Effector memory CD8-positive, alpha-beta T cell (primary cell): ENCODE data around the gene GRAMD4.
A peak's percentile ranks its signal among the peaks of the same experiment; 100 is the strongest.

ENCODE experiments used
- ATAC-seq: fragments of 150-1000 bp; cut with Tn5 transposase; replicated peaks from 2 replicates; pipeline ENCODE4 v1.10.0; 2021; ENCODE audit warnings: mild to moderate bottlenecking, moderate library complexity
- DNase-seq, 3 experiments: peaks; one replicate each; pipeline ENCODE4 v3.0.0; 2021
- H3K27ac Mint-ChIP-seq, 2 donors: one replicate each; pipeline ENCODE4 v1.8.0; 2022; ENCODE audit warnings: mild to moderate bottlenecking in 2 of 2, mixed read lengths in 2 of 2, moderate library complexity in 2 of 2
- H3K27me3 Mint-ChIP-seq, 2 donors: one replicate each; pipeline ENCODE4 v1.8.0; 2022; ENCODE audit warnings: mixed read lengths in 2 of 2
- H3K36me3 Mint-ChIP-seq: one replicate; pipeline ENCODE4 v1.8.0; 2022; ENCODE audit warnings: mild to moderate bottlenecking, moderate library complexity, mixed read lengths; ENCODE audit not compliant: insufficient read depth
- H3K4me1 Mint-ChIP-seq, 2 donors: one replicate each; pipeline ENCODE4 v1.8.0; 2022; ENCODE audit warnings: low read depth in 2 of 2, mixed read lengths in 2 of 2
- H3K4me3 Mint-ChIP-seq, 2 donors: one replicate each; pipeline ENCODE4 v1.8.0; 2022; ENCODE audit warnings: mild to moderate bottlenecking in 2 of 2, mixed read lengths in 2 of 2, moderate library complexity in 2 of 2
- H3K9me3 Mint-ChIP-seq, 2 donors: one replicate each; pipeline ENCODE4 v1.8.0; 2022; ENCODE audit warnings: mixed read lengths in 2 of 2

Gene GRAMD4

DNA sequence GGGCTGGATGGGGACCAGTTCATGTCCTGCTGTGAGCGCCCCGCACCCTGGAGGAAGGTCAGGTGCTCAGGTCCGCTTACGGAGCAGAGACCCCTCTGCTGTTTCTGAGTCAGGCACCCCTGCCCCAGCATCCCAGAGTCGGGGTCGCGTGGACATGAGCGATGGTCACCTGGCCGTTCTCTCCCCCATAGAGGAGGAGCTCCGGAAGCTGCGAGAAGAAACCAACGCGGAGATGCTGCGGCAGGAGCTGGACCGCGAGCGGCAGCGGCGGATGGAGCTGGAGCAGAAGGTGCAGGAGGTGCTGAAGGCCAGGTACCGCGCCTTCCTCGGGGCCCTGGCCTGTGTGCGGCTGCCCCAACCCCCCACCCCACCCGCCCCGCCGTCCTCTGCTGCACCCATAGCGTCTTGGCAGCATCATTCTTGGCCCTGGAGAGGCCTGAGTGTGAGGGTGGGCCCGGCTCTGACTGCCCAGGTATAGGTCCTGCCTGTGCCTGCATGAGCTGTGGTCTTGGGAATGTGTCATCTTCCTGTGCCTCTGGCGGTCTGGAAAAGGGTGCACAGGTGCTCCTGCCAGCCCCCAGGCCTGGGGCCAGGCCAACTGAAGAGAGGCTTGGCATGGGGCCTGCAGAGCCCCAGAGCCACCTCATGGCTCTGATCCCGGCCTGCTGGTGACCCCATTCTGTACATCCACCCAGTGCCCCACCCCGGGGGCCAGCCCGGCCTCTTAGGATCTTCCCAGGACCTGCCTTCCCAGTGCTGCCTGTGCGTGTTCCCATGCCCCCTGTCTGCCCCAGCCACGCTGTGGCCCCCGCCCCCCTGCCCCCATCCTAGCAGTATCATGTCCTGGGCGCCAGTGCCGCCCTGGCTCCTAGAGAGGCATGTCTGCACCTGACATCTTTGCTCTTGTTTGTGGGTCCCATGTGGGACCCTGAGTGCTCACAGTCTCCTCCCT lies 38.1 kb downstream of the GRAMD4 start:
- H3K27me3 Mint-ChIP-seq: no peaks in the 10 kb centered on the region
- H3K4me3 Mint-ChIP-seq: no peak overlapping the region
- ATAC-seq (no peak), DNase-seq (no peak)
- peaks cover 6% of the 10 kb centered on the region for H3K36me3 Mint-ChIP-seq
- H3K4me1 Mint-ChIP-seq: peaks cover 22 to 27% of the 10 kb centered on the region in 2 donors
- H3K27ac Mint-ChIP-seq: peak overlapping the region; percentile 64 to 70
- H3K9me3 Mint-ChIP-seq: no peaks in the 10 kb centered on the region

DNA sequence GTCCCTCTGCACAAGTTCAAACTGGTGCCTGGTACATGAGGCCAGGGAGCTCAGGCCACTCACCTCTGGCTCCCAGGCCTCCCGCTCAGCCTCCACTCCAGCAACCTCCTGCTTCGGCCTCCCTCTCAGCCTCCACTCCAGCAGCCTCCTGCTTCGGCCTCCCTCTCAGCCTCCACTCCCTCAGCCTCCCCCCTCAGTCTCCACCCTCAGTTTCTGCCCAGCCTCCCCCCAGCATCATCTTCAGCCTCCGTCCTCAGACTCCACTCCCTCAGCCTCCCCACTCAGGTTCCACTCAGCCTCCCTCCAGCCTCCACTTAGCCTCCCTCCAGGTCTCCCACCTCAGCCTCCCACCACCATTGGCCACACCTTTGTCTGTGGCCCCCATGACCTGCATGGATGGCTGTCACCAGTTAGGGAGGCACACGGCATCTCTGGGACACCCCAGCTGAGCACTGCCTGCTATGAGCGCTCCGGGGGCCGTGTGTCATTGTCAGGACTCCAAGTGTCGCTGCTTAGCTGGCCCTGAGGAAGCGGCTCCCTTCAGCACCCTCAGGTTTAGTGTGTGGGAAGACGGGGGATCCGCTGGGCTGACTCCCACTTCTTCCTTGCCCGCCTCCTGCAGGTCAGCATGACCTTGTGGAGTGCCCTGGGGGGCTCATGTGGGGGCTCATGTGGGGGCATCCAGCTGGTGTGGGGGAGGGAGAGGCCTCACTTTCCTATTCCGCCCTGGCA lies 39.0 kb downstream of the GRAMD4 start:
- Mint-ChIP-seq H3K36me3 (peaks cover 12% of the 10 kb centered on the region), H3K4me3 (no peak overlapping the region), H3K27ac (peak overlapping the region; percentile 64 to 70)

DNA sequence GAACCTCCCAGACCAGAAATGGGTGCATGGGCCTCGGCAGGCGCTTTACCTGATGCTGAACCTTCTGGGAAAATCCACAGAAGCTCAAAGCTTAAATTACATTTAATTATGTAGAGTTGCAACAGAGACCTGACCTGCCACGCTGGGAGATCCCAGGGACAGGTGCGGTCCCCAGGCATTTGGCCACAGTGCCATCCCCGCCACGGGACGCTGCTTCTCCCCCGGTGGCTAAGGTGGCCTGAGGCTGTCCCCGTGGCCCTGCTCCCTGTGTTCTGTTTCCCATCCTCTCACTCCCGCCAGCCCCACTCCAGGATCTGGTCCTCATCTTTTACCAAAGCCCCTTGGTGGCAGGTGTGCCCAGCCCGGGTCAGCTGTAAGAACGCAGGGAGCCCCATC lies 39.6 kb downstream of the GRAMD4 start:
- peak overlapping the region; percentile 58 to 72 for H3K27ac Mint-ChIP-seq
- H3K9me3 Mint-ChIP-seq: no peaks in the 10 kb centered on the region
- no peak for ATAC-seq
- H3K4me1 Mint-ChIP-seq: peaks cover 22 to 25% of the 10 kb centered on the region in 2 donors
- H3K27me3 Mint-ChIP-seq: no peaks in the 10 kb centered on the region
- H3K4me3 Mint-ChIP-seq: no peak overlapping the region
- peaks cover 15% of the 10 kb centered on the region for H3K36me3 Mint-ChIP-seq
- no peak for DNase-seq

More for the DNA sequence above, 39.0 kb downstream of the GRAMD4 start:
- DNase-seq (no peak), ATAC-seq (no peak)
- Mint-ChIP-seq H3K4me1 (peaks cover 22 to 27% of the 10 kb centered on the region in 2 donors), H3K9me3 (no peaks in the 10 kb centered on the region), H3K27me3 (no peaks in the 10 kb centered on the region)

DNA sequence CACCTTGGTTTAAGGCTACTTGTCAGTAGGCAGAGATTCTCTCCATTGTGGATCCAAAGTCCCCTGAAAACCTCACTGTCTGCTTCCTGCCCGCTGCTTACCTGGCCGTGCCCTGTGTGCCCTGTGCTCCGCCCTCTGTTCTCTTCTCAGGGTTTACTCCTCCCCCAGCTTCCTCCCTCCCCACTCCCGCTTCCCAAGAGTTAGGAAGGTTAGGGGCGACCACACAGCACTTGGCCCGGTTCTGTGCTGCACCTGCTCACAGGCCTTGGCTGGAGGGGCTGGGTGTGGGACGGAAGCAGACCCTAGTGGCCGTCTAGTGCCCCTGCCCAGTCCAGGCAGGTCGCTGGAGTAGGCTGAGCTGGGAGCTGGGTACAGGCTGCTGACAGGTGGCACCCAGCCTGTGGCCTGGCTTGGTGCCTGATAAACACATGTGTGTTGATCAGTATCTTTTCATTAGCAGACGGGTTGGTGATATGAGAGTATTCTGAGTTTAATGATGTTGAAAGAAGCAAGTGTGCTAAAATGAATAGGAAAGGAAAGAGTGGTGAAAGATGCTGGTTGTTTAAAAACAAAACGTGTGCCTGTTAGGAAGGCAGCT lies 40.5 kb downstream of the GRAMD4 start:
- Mint-ChIP-seq H3K27me3 (no peaks in the 10 kb centered on the region), H3K9me3 (no peaks in the 10 kb centered on the region), H3K4me3 (peak overlapping the region in 1 of 2 donors; percentile 62), H3K36me3 (peaks cover 15% of the 10 kb centered on the region), H3K4me1 (peaks cover 22% of the 10 kb centered on the region in 2 donors), H3K27ac (peak overlapping the region in 1 of 2 donors; percentile 72)
- DNase-seq (peak in 1 of 3 experiments; percentile 11), ATAC-seq (peak; percentile 71)

DNA sequence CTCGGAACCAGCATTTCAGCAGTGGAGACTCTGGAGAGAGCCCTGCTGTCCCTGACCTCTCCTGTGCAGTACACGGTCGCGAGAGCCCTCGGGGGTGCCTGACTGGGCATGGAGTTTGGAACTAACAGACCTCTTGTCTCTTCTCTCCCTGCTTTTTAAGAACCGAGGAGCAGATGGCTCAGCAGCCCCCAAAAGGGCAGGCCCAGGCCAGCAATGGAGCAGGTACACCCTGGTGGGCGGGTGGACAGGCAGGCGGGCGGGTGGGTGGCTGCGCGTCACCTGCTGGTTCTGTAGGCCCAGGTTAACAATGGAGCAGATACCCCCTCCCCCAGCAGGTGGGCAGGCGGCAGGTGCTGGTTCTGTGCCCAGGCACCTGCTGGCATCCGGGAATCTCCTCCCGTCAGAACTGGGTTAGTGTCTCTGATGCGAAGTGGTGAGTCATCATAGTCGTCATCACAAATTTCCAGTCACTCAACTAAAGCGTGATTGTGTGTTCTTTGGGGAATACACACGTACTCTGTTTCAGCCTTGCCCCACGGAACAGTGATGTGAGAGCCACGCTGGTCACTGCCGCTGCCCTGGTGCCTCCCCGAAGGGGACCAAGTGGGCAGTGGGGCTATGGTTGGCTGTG lies 41.1 kb downstream of the GRAMD4 start:
- Mint-ChIP-seq H3K4me3 (peak overlapping the region in 1 of 2 donors; percentile 62), H3K27me3 (no peaks in the 10 kb centered on the region), H3K27ac (peak overlapping the region in 1 of 2 donors; percentile 72), H3K9me3 (no peaks in the 10 kb centered on the region), H3K4me1 (peaks cover 22% of the 10 kb centered on the region in 2 donors), H3K36me3 (peaks cover 15% of the 10 kb centered on the region)
- ATAC-seq (peak; percentile 84), DNase-seq (peak in 2 of 3 experiments; percentile 20 to 21)

DNA sequence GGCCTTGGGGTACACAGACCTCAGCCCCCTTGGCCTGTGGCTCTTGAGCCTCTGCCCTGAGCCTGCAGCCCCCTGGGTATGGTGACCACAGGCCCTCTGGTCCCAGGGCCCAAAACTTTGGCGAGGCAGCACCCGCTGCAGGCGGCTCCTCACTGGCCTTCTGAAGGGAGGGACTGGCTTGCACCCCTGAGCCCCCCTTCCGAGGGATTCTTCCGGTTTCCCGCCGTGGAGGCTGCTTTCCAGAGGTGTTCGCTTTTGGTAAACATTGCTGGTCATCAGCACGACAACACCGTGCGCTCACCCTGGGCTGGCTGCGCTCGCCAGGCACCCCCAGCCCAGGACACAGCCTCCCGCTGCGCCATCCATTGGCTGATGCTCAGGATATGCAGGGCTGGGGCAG lies 42.0 kb downstream of the GRAMD4 start:
- Mint-ChIP-seq H3K4me3 (no peak overlapping the region), H3K36me3 (peaks cover 15% of the 10 kb centered on the region), H3K9me3 (no peaks in the 10 kb centered on the region), H3K27me3 (no peaks in the 10 kb centered on the region), H3K27ac (peak overlapping the region; percentile 28 to 49), H3K4me1 (peaks cover 21 to 22% of the 10 kb centered on the region in 2 donors)
- ATAC-seq: no peak
- no peak for DNase-seq

DNA sequence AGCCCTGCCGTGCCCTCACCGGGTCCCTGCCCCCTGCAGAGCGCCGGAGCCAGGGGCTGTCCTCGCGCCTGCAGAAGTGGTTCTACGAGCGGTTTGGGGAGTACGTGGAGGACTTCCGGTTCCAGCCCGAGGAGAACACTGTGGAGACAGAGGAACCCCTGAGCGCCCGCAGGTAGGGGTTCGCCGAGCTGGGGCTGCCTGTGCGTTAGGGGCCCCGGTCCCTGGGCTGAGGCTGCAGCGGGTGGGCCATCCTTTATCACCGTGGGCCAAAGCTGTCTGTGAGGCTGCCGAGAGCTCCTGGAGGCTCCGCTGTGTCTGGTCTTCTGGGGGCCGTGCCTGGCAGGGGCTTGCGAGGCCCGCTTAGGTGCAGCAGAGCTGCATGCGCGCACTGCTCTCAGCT lies 42.8 kb downstream of the GRAMD4 start:
- no peak overlapping the region for H3K4me3 Mint-ChIP-seq
- H3K36me3 Mint-ChIP-seq: peaks cover 15% of the 10 kb centered on the region
- ATAC-seq (no peak), DNase-seq (no peak)
- no peak overlapping the region for H3K27ac Mint-ChIP-seq
- H3K4me1 Mint-ChIP-seq: peaks cover 17 to 22% of the 10 kb centered on the region in 2 donors
- H3K9me3 Mint-ChIP-seq: no peaks in the 10 kb centered on the region
- no peaks in the 10 kb centered on the region for H3K27me3 Mint-ChIP-seq

DNA sequence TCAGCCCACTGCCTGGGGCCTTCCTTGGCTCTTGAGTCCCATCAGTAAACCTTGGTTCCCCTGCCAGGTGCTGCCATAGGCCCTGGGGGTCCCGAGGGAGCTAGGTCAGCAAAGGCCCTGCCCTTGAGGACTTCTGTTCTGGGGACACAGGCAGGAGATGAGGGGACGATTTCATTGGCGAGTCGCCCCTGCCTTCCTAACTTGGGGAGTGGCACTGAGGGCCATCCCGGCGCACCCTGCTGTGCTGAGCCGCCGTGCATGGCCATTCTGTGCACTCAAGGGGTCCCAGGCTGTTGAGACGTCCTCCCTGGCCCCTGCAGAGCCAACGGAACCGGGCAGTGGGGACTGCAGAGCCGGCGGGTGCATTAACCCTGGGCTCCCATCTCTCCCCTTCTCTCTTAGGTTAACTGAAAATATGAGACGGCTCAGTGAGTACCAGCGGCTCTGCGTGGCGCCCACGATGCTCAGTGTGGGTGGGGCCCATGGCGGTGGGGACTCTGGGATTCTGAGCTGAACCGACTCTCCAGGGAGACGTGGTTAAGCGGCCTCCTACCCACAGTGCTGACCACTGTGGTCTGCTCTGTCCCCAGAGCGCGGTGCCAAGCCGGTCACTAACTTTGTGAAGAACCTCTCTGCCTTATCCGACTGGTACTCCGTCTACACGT lies 43.4 kb downstream of the GRAMD4 start:
- Mint-ChIP-seq H3K27ac (peak overlapping the region in 1 of 2 donors; percentile 51), H3K9me3 (no peaks in the 10 kb centered on the region), H3K4me1 (peaks cover 17 to 22% of the 10 kb centered on the region in 2 donors), H3K4me3 (no peak overlapping the region), H3K36me3 (peaks cover 15% of the 10 kb centered on the region), H3K27me3 (no peaks in the 10 kb centered on the region)
- DNase-seq (no peak), ATAC-seq (no peak)

DNA sequence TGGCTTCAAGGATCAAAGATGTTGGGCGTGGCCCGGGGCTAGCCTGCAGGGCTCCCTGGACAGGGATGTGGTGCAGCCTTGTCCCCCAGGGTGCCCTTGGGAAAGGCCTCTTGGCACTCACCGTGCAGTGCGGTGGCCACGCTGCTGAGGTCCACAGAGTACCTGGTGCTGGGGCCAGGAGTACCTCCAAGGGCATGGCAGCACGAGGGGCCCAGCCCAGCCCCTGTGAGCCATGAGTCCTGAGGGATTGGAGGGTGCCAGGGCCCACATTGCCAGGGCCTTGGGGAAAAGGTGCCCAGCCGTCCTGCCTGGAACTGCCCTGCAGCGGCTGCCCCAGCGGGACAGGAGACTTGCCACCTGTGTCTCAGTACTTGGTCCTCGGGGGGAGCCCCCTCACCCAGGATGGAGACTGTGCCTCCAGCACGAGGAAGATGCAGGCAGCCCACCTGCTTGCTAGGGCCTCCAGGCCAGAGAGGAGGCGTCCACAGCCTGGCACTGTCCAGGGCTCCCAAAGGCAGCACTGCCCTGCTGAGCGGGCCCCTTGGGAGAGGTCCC lies 44.2 kb downstream of the GRAMD4 start:
- Mint-ChIP-seq H3K4me3 (no peak overlapping the region), H3K36me3 (peaks cover 16% of the 10 kb centered on the region), H3K27ac (peak overlapping the region in 1 of 2 donors; percentile 51), H3K4me1 (peaks cover 17 to 20% of the 10 kb centered on the region in 2 donors), H3K27me3 (no peaks in the 10 kb centered on the region), H3K9me3 (no peaks in the 10 kb centered on the region)
- ATAC-seq: no peak
- no peak for DNase-seq

DNA sequence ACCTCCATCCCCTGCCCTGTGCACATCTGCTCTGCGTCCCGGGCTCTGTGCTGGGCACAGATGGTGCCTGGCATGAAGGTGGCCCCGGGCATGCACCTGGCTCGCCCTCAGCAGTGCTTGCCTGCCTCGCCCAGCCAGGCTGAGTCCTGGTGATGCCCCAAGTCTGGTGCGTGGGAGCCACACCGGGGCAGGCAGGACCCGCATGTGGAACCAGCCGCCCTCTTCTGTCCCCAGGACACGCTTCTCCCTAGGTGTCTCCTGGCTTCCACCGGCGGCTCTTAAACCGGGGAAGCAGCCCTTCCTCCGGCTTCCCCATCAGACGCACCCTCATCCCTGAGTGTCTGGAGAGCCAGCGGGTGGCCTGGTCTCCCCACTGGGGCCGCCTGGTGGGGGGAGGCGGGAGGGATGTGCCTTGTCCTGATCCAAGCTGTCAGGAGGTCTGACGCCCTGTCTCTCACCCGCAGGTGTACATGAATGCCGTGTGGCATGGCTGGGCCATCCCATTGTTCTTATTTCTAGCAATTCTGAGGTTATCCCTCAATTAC lies 45.0 kb downstream of the GRAMD4 start:
- Mint-ChIP-seq H3K4me3 (no peak overlapping the region), H3K27me3 (no peaks in the 10 kb centered on the region), H3K9me3 (no peaks in the 10 kb centered on the region), H3K27ac (no peak overlapping the region), H3K36me3 (peaks cover 23% of the 10 kb centered on the region), H3K4me1 (peaks cover 15 to 16% of the 10 kb centered on the region in 2 donors)
- DNase-seq (no peak), ATAC-seq (no peak)

DNA sequence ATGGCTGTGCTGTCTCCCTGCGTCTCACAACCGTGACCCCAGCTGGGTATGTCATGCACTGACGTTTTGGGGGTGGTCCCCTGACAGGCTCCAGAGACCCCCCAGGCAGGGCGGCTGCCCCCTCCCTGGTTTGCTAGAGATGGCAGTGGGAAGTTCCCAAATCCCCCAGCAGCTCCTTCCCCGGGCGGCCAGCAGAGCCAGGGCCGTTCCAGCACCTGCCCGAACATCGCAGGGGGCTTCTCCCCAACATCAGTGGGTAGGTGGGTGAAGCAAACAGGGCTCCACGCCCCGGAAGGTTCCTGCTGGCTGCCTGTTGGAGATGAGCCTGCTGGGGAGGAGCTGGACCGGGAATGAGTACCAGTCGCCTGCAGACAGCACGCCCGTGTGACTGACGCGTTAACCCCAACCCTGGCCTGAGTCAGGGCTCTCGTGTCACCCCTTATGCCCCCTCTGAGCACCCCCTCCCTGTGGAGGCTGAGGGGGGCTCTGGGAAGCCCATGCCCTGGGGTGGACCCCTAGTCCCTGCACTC lies 45.6 kb downstream of the GRAMD4 start:
- H3K4me1 Mint-ChIP-seq: peaks cover 10 to 11% of the 10 kb centered on the region in 2 donors

More for the DNA sequence above, 45.6 kb downstream of the GRAMD4 start:
- no peaks in the 10 kb centered on the region for H3K9me3 Mint-ChIP-seq
- H3K36me3 Mint-ChIP-seq: peaks cover 21% of the 10 kb centered on the region
- DNase-seq (no peak), ATAC-seq (no peak)
- H3K4me3 Mint-ChIP-seq: no peak overlapping the region
- H3K27ac Mint-ChIP-seq: no peak overlapping the region
- H3K27me3 Mint-ChIP-seq: no peaks in the 10 kb centered on the region
